Measurements from ENCODE around the gene PHC2.

The PHC2 gene

GRCh38 chr1:33297911-33298622, 132.8 kb downstream of the PHC2 start:
- no peak overlapping the region for H3K27ac ChIP-seq (ENCODE audit: low read length)
- DNase-seq, result no peak
- H3K4me2 ChIP-seq (ENCODE audit: low read depth, low read length), result no peak overlapping the region
- H3K79me2 ChIP-seq (ENCODE audit: low read length), result no peaks in the 10 kb centered on the region
- H3K9me2 ChIP-seq (replicated peaks; ENCODE audit: insufficient read depth, low read length), result no peaks in the 10 kb centered on the region
- no peak overlapping the region for H3K9ac ChIP-seq (ENCODE audit: low read length)
- TF ChIP-seq CTCF (IDR thresholded peaks at IDR 0.05; ENCODE audit: low read length) (no peak), EZH2phosphoT487 (IDR thresholded peaks at IDR 0.05; ENCODE audit: low read length) (no peak)
- no peak overlapping the region for H2AFZ ChIP-seq (ENCODE audit: low read length)
- H3K36me3 ChIP-seq (replicated peaks; ENCODE audit: insufficient read depth, low read length), result no peaks in the 10 kb centered on the region
- H4K20me1 ChIP-seq (ENCODE audit: insufficient read depth, low read length), result no peaks in the 10 kb centered on the region
- H3K4me3 ChIP-seq (ENCODE audit: low read length), result no peak overlapping the region
- H3K4me1 ChIP-seq (ENCODE audit: low read length), result no peaks in the 10 kb centered on the region
- H3K9me3 ChIP-seq (replicated peaks; ENCODE audit: insufficient read depth, low read length), result no peaks in the 10 kb centered on the region
- no peaks in the 10 kb centered on the region for H3K27me3 ChIP-seq (replicated peaks; ENCODE audit: insufficient read depth, low read length)
- H3F3A ChIP-seq (ENCODE audit: insufficient read depth, low read length), result no peaks in the 10 kb centered on the region

GRCh38 chr1:33296824-33297223, 134.1 kb downstream of the PHC2 start:
- no peak for DNase-seq
- no peak overlapping the region for H3K9ac ChIP-seq (ENCODE audit: low read length)
- H3K36me3 ChIP-seq (replicated peaks; ENCODE audit: insufficient read depth, low read length), result no peaks in the 10 kb centered on the region
- no peak overlapping the region for H3K4me2 ChIP-seq (ENCODE audit: low read depth, low read length)
- no peaks in the 10 kb centered on the region for H4K20me1 ChIP-seq (ENCODE audit: insufficient read depth, low read length)
- no peak for TF ChIP-seq EZH2phosphoT487 (IDR thresholded peaks at IDR 0.05; ENCODE audit: low read length)
- TF ChIP-seq CTCF (IDR thresholded peaks at IDR 0.05; ENCODE audit: low read length), result no peak
- H3K9me3 ChIP-seq (replicated peaks; ENCODE audit: insufficient read depth, low read length), result no peaks in the 10 kb centered on the region
- H3K79me2 ChIP-seq (ENCODE audit: low read length), result no peaks in the 10 kb centered on the region
- H3K4me3 ChIP-seq (ENCODE audit: low read length), result no peak overlapping the region
- no peak overlapping the region for H3K27ac ChIP-seq (ENCODE audit: low read length)
- no peaks in the 10 kb centered on the region for H3K4me1 ChIP-seq (ENCODE audit: low read length)
- no peaks in the 10 kb centered on the region for H3K9me2 ChIP-seq (replicated peaks; ENCODE audit: insufficient read depth, low read length)
- H3K27me3 ChIP-seq (replicated peaks; ENCODE audit: insufficient read depth, low read length), result no peaks in the 10 kb centered on the region
- no peak overlapping the region for H2AFZ ChIP-seq (ENCODE audit: low read length)
- no peaks in the 10 kb centered on the region for H3F3A ChIP-seq (ENCODE audit: insufficient read depth, low read length)

GRCh38 chr1:33296082-33296458, 134.8 kb downstream of the PHC2 start:
- TF ChIP-seq EZH2phosphoT487 (IDR thresholded peaks at IDR 0.05; ENCODE audit: low read length) (no peak), CTCF (IDR thresholded peaks at IDR 0.05; ENCODE audit: low read length) (no peak), EZH2 (optimal IDR thresholded peaks at IDR 0.05; ENCODE audit: low read depth, low read length) (no peak)
- H3K79me2 ChIP-seq (ENCODE audit: low read length), result no peaks in the 10 kb centered on the region
- no peak overlapping the region for H3K27ac ChIP-seq (ENCODE audit: low read length)
- H3K4me3 ChIP-seq (ENCODE audit: low read length), result no peak overlapping the region
- no peaks in the 10 kb centered on the region for H3K9me3 ChIP-seq (replicated peaks; ENCODE audit: insufficient read depth, low read length)
- no peaks in the 10 kb centered on the region for H4K20me1 ChIP-seq (ENCODE audit: insufficient read depth, low read length)
- H3K9ac ChIP-seq (ENCODE audit: low read length), result no peak overlapping the region
- H3K36me3 ChIP-seq (replicated peaks; ENCODE audit: insufficient read depth, low read length), result no peaks in the 10 kb centered on the region
- H3K4me2 ChIP-seq (ENCODE audit: low read depth, low read length), result no peak overlapping the region
- no peaks in the 10 kb centered on the region for H3F3A ChIP-seq (ENCODE audit: insufficient read depth, low read length)
- H2AFZ ChIP-seq (ENCODE audit: low read length), result no peak overlapping the region
- DNase-seq, result no peak
- no peaks in the 10 kb centered on the region for H3K27me3 ChIP-seq (replicated peaks; ENCODE audit: insufficient read depth, low read length)
- H3K9me2 ChIP-seq (replicated peaks; ENCODE audit: insufficient read depth, low read length), result no peaks in the 10 kb centered on the region
- no peaks in the 10 kb centered on the region for H3K4me1 ChIP-seq (ENCODE audit: low read length)
